ENCODE results near the gene TSPOAP1.

DNA sequence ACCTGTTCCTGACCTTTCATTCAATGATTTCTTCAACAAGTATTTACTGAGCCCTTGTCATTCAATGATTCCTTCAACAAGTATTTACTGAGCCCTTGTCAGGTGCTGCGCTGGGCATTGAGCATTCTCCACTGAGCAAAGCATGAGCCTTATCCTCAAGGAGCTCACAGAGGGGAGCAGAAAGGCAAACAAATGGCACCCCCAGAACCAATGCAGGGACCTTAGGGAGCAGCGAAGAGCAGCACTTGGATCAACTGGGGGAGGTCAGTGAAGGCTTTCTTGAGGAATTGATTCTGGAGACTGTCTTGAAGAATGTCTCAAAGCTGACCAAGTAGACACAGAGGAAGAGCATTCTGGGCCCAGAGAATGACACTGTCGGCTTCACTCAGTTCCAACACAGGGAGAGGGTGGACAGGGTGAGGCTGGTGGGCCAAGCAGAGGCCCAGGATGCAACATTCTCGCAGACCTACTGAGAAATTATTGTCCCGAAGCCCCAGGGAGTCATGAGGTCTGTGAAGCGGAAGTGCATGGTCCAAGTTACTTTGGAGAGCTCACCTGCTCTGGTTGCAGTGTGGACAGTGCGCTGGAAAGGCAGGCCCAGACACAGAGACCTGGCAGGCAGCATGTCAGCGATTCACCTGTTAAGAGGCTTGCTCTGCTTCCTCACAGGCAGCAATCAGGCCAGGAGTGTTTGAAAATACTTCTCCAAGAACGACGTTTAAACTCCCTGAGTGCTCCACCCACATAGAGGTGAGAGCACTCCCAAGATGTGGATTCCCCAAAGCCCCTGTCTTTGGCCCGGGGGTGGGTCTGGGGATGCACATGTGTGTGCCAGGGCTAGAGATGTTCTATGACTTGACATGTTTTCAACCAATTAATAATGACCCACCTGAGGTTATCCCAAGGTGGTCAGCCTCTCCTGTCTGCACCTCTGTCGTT is 44.7 kb downstream of the TSPOAP1 start:
- no peak for TF ChIP-seq CTCF (IDR thresholded peaks at IDR 0.05)
- no peak for TF ChIP-seq POLR2A (IDR thresholded peaks at IDR 0.05)

All from uterus (tissue), 2 donors.